Dendritic cell treated with granulocyte-macrophage colony-stimulating factor and Interleukin-4, amounts not matched to agents 40 ng/mL and 50 ng/mL, for 4 days (primary cell): ENCODE measurements around the gene PRX.
"Not testable (repeated sequence)": the region's sequence is repeated elsewhere in the genome, so short reads cannot be mapped to it uniquely, and the experiment has no call there.

Experiments
- H3K27ac Mint-ChIP-seq: one replicate; pipeline ENCODE4 v1.8.0; 2022; ENCODE audit warnings: mild to moderate bottlenecking, mixed read lengths
- H3K27me3 Mint-ChIP-seq: one replicate; pipeline ENCODE4 v1.8.0; 2022; ENCODE audit warnings: mild to moderate bottlenecking, mixed read lengths
- H3K36me3 Mint-ChIP-seq: one replicate; pipeline ENCODE4 v1.8.0; 2022; ENCODE audit warnings: low read depth, mixed read lengths
- H3K4me1 Mint-ChIP-seq: one replicate; pipeline ENCODE4 v1.8.0; 2022; ENCODE audit warnings: low read depth, mixed read lengths
- H3K4me3 Mint-ChIP-seq: one replicate; pipeline ENCODE4 v1.8.0; 2022; ENCODE audit warnings: mild to moderate bottlenecking, moderate library complexity, mixed read lengths
- H3K9me3 Mint-ChIP-seq: one replicate; pipeline ENCODE4 v1.8.0; 2022; ENCODE audit warnings: mixed read lengths
- intact Hi-C: fragments of 100-400 bp; cut with micrococcal nuclease; formaldehyde crosslinking; loops from one replicate; pipeline ENCODE4 v1.15.0; 2022

Gene PRX

DNA sequence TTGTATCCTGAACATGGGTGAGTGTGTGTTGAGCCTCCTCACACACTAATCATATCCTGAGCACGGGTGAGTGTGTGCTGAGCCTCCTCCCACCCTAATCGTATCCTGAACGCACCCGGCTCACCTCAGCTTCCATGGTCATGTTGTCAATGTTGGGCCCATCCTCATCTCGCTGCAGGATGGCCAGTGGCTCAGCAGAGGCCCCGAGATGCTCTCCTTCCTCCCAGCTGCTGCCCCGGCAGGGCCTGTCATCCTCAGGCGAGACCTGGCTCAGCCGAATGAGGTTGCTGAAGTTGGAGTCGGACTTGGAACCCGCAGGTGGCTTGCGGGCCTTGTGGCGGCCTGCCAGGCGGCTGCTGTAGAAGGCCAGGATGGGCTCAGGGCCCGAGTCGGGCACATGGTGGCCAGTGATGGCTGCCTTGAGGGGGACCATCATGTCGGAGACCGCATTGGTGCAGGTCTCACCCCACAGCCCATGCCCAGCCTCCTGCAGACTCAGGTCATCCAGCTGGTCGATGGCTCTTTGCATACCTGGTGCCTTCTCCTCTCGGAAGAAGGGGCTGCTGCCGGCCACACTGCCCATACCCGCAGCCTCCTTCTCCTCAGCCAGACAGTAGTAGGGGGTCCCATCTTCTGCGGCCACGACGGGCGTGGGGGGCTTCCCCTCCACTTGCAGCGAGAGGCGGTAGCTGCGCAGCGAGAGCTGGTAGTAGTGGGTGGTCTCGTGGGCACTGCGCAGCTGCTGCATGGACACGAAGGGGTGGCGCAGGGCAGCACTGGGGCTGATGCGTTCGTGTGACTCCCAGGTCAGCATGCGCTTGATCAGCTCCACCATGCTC is 32.8 kb downstream of the PRX start:
- no peak overlapping the region for H3K27ac Mint-ChIP-seq
- no peaks in the 10 kb centered on the region for H3K9me3 Mint-ChIP-seq
- peaks cover 53% of the 10 kb centered on the region for H3K36me3 Mint-ChIP-seq
- intact Hi-C loops: no loop called here
- peaks cover 7% of the 10 kb centered on the region for H3K27me3 Mint-ChIP-seq
- H3K4me1 Mint-ChIP-seq: peaks cover 17% of the 10 kb centered on the region
- H3K4me3 Mint-ChIP-seq: no peak overlapping the region

DNA sequence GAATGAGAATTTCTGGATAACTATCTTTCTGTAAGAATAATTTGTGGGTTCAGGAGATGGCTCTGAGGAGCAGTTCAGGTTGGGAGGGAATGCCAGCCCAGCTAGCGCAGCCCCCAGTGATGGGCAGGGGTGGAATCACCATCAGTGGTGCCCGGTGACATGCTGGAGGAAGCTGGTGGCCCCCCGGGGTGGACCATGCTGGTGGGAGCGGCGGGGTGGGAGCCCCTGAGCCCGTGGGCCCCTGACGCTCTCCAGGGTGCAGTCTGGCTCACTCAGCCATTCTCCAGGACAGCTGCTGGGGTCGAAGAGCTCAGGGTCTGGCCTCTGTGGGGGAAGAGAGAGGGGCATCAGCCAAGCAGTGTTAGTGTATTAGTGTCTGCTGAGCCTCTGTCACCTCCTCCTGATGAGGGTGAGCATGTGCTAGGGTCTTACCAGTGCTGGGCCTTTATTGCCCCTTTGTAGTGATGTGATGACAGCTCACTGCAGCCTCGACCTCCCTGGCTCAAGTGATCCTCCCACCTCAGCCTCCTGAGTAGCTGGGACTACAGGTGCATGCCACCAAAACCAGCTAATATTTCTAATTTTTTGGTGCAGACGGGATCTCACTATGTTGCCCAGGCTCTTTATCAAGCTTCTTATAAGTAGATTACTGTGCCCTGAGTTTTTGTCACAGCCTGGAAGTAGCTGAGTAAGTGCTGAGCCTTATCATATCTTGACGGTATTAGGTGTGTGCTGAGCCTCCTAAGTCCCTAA is 33.6 kb downstream of the PRX start:
- peaks cover 61% of the 10 kb centered on the region for H3K36me3 Mint-ChIP-seq
- no peak overlapping the region for H3K4me3 Mint-ChIP-seq
- no peaks in the 10 kb centered on the region for H3K27me3 Mint-ChIP-seq
- peak overlapping the region; percentile 15 for H3K27ac Mint-ChIP-seq
- no peaks in the 10 kb centered on the region for H3K9me3 Mint-ChIP-seq
- H3K4me1 Mint-ChIP-seq: peaks cover 19% of the 10 kb centered on the region
- intact Hi-C loops: no loop called here

DNA sequence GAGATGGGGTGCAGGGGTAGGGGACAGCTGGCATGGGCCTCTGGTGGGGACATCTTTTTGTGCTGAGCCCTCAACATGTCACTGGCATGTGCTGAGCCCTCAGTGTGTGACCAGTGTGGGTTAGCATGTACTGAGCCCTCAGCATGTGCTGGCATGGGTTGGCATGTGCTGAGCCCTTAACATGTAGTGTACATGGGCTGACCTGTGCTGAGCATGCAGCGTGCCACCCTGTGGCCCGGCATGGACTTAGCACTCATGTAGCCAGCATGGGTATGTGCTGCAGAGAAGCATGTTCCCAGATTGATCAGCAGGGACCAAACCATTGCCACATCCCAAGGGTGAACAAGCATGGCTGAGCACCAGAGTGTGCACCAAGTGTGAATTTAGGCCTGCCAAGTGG is 34.7 kb downstream of the PRX start:
- Mint-ChIP-seq H3K9me3 (no peaks in the 10 kb centered on the region), H3K4me3 (no peak overlapping the region), H3K36me3 (peaks cover 73% of the 10 kb centered on the region), H3K27me3 (no peaks in the 10 kb centered on the region), H3K4me1 (peaks cover 23% of the 10 kb centered on the region), H3K27ac (no peak overlapping the region)
- intact Hi-C loops: no loop called here

DNA sequence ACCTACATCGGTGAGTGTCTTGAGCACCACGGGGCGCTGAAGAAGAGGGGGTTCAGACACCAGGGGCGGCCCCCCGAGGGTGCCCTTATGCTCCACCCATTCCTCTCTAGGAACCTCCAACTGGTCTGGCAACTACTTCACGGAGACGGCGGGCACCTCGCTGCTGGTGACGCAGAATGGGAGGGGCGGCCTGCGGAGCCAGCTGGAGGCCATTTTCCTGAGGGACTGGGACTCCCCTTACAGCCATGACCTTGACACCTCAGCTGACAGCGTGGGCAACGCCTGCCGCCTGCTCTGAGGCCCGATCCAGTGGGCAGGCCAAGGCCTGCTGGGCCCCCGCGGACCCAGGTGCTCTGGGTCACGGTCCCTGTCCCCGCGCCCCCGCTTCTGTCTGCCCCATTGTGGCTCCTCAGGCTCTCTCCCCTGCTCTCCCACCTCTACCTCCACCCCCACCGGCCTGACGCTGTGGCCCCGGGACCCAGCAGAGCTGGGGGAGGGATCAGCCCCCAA is 35.2 kb downstream of the PRX start:
- no peaks in the 10 kb centered on the region for H3K27me3 Mint-ChIP-seq
- peaks cover 78% of the 10 kb centered on the region for H3K36me3 Mint-ChIP-seq
- H3K4me3 Mint-ChIP-seq: no peak overlapping the region
- H3K9me3 Mint-ChIP-seq: no peaks in the 10 kb centered on the region
- intact Hi-C loops: no loop called here
- H3K4me1 Mint-ChIP-seq: peaks cover 26% of the 10 kb centered on the region
- H3K27ac Mint-ChIP-seq: no peak overlapping the region

DNA sequence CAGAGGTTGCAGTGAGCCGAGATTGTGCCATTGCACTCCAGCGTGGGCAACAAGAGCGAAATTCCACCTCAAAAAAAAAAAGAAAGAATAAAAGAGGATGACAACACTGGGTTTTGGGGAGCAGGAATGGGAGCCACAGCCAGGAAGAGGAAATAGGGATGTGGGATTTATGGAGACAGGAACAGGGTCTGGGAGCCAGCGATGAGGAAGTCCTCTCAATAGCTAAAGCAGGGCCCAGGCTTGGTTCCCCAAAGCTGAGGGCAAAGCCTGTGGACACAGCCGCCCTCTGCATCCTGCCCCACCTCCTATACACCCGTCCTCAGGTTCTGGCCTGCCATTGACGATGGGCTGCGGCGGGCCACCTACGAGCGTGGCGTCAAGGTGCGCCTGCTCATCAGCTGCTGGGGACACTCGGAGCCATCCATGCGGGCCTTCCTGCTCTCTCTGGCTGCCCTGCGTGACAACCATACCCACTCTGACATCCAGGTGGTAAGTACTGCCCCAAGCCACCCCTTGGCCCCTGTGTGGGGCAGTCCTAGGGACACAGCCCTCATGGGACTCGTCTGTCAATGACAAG is 36.8 kb downstream of the PRX start:
- peaks cover 94% of the 10 kb centered on the region for H3K36me3 Mint-ChIP-seq
- no peak overlapping the region for H3K4me3 Mint-ChIP-seq
- intact Hi-C loops: no loop called here
- H3K27ac Mint-ChIP-seq: peak overlapping the region; percentile 26
- H3K27me3 Mint-ChIP-seq: no peaks in the 10 kb centered on the region
- peaks cover 38% of the 10 kb centered on the region for H3K4me1 Mint-ChIP-seq
- no peaks in the 10 kb centered on the region for H3K9me3 Mint-ChIP-seq

DNA sequence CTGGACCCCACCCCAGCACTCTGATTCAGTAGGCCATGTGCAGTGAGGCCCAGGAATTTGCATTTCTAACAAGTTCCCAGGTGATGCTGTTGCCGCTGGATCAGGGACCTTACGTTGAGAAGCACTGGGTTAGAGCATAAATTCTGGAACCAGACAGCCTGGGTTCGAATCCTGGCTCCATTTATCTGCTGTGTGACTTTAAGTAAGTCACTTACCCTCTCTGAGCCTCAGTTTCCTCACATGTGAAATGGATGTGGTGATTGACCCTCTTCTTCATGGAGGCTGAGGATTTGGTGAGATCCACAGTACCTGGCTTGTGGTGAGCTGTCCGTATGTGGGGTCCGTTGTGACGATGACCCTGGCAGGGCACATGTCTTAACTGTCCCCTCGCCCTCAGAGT is 39.1 kb downstream of the PRX start:
- Mint-ChIP-seq H3K36me3 (peaks cover 96% of the 10 kb centered on the region), H3K9me3 (no peaks in the 10 kb centered on the region), H3K27ac (no peak overlapping the region), H3K4me3 (no peak overlapping the region), H3K4me1 (peaks cover 58% of the 10 kb centered on the region), H3K27me3 (no peaks in the 10 kb centered on the region)
- intact Hi-C loops: no loop called here

DNA sequence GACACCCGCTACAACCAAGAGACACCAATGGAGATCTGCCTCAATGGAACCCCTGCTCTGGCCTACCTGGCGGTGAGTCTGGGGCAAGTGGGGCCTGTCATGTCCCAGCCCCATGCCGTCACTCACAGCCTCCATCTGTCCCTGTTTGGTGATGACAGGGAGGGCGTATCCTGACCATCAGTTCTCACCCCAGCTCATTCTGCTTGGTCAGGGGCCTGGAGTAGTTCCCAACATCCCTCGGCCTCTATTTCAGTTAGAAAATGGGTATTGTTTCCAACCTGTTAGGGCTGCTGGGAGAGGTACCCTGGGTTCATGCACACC is 41.4 kb downstream of the PRX start:
- Mint-ChIP-seq H3K4me3 (no peak overlapping the region), H3K9me3 (no peaks in the 10 kb centered on the region), H3K27me3 (no peaks in the 10 kb centered on the region), H3K4me1 (peaks cover 64% of the 10 kb centered on the region), H3K36me3 (peaks cover 96% of the 10 kb centered on the region), H3K27ac (no peak overlapping the region)
- intact Hi-C loops: no loop called here

DNA sequence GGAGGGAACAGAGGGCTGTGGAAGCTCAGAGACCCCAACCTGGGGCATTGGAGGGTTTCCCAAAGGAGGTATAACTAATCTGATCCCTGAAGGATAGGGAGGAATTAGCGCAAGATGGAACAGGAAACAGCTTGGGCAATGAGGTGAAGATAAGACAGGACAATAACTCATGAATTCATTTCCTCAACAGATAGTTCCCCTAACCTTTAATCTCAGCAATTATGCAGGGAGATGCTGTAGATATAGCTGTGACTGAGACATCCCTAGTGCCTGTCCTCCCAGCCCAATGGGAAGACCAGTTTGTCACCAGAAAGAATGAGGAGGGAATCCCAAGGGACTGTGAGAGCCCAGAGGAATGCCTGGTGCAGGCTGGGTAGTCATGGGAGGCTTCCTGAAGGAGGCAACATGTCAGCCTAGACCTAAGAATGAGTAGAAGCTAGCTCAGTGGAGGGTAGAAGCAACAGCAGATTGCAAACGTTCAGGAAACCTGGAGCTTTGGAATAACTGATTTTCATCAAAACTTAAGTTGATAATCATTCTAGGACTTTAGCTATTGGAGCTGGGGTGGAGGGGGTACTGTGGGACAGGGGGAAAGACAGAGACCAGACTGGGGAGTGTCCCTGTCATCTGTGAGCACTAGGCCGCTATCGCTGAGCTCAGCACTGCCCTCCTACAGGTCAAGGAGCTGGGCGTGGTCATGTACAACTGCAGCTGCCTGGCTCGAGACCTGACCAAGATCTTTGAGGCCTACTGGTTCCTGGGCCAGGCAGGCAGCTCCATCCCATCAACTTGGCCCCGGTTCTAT is 42.0 kb downstream of the PRX start:
- Mint-ChIP-seq H3K4me1 (peaks cover 64% of the 10 kb centered on the region), H3K9me3 (no peaks in the 10 kb centered on the region), H3K27me3 (no peaks in the 10 kb centered on the region), H3K4me3 (no peak overlapping the region), H3K27ac (no peak overlapping the region), H3K36me3 (peaks cover 97% of the 10 kb centered on the region)
- intact Hi-C loops: no loop called here

DNA sequence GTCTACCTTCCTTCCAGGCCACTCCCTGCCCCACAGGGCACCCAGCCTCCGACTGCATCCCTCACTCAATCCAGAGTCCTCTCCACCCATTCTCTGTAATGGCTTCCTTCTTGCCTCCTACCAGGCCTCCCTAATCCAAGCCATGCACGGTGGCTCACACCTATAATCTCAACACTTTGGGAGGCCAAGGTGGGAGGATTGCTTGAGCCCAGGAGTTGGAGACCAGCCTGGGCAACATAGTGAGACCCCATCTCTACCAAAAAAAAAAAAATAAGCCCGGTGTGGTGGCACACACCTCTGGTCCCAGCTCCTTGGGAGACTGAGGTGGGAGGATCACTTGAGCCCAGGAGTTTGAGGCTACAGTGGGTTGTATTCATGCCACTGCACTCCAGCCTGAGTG is 42.9 kb downstream of the PRX start:
- peaks cover 67% of the 10 kb centered on the region for H3K4me1 Mint-ChIP-seq

DNA sequence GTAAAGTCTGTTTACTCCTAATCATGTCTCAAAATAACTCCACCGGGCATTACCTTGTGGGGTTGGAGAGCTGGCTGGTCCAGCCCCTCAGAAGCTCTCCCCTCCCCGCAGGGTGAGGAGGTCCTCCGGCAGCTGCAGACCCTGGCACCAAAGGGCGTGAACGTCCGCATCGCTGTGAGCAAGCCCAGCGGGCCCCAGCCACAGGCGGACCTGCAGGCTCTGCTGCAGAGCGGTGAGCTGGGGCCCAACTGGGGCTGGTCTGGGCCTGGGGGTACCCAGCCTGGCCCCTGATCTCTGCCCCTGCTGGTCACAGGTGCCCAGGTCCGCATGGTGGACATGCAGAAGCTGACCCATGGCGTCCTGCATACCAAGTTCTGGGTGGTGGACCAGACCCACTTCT is 43.4 kb downstream of the PRX start:
- H3K36me3 Mint-ChIP-seq: peaks cover 88% of the 10 kb centered on the region

More for the DNA sequence above, 42.9 kb downstream of the PRX start:
- H3K9me3 Mint-ChIP-seq, H3K27ac Mint-ChIP-seq, H3K4me3 Mint-ChIP-seq, intact Hi-C loops, H3K27me3 Mint-ChIP-seq: not testable (repeated sequence)
- H3K36me3 Mint-ChIP-seq: peaks cover 92% of the 10 kb centered on the region

DNA sequence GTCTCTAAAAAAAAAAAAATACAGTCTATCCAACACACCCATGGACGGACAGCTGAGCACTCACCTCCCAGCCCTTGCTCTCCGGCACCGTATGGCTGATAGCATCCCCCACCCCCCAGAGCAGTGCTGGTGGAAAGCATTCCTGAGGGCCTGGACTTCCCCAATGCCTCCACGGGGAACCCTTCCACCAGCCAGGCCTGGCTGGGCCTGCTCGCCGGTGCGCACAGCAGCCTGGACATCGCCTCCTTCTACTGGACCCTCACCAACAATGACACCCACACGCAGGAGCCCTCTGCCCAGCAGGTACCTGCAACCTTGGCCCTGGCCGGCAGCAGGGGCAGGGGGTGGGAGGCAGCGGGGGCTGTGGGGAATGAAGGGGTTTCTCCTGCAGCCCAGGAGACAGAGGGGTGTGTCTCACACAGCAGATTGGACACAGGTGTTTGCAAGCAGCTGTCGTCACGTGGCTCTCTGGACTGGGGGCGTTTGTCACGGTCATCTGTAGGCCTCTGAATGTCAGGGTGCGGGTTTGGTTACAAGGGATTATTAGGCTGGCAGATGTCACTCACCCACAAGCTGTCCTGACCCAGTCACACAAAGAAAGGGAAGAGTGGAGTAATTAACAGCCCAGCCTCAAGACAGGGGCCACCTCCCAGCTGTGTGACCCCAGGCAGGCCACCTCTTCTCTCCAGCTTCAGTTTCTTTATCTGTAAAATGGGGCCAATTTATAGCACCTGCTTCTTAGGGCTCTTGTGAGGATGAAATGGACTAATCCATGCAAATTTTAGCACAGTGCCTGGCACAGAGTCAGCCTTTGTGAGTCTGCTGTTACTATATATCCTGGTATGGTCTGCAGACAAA is 45.4 kb downstream of the PRX start:
- peaks cover 73% of the 10 kb centered on the region for H3K4me1 Mint-ChIP-seq
- H3K9me3 Mint-ChIP-seq: no peaks in the 10 kb centered on the region
- H3K27ac Mint-ChIP-seq: no peak overlapping the region
- H3K36me3 Mint-ChIP-seq: peaks cover 68% of the 10 kb centered on the region
- intact Hi-C loops: loop anchor here (5.0 to 10.0 kb wide), 2 partner anchors 61 to 77 kb away; partner anchors contain the start of gene SERTAD3
- peak overlapping the region; percentile 17 for H3K4me3 Mint-ChIP-seq
- no peaks in the 10 kb centered on the region for H3K27me3 Mint-ChIP-seq

More for the DNA sequence above, 43.4 kb downstream of the PRX start:
- Mint-ChIP-seq H3K4me3 (no peak overlapping the region), H3K9me3 (no peaks in the 10 kb centered on the region), H3K4me1 (peaks cover 71% of the 10 kb centered on the region), H3K27ac (no peak overlapping the region), H3K27me3 (no peaks in the 10 kb centered on the region)
- intact Hi-C loops: loop anchor here (5.0 to 10.0 kb wide), 2 partner anchors 62 to 75 kb away; partner anchors contain the start of gene SERTAD3

DNA sequence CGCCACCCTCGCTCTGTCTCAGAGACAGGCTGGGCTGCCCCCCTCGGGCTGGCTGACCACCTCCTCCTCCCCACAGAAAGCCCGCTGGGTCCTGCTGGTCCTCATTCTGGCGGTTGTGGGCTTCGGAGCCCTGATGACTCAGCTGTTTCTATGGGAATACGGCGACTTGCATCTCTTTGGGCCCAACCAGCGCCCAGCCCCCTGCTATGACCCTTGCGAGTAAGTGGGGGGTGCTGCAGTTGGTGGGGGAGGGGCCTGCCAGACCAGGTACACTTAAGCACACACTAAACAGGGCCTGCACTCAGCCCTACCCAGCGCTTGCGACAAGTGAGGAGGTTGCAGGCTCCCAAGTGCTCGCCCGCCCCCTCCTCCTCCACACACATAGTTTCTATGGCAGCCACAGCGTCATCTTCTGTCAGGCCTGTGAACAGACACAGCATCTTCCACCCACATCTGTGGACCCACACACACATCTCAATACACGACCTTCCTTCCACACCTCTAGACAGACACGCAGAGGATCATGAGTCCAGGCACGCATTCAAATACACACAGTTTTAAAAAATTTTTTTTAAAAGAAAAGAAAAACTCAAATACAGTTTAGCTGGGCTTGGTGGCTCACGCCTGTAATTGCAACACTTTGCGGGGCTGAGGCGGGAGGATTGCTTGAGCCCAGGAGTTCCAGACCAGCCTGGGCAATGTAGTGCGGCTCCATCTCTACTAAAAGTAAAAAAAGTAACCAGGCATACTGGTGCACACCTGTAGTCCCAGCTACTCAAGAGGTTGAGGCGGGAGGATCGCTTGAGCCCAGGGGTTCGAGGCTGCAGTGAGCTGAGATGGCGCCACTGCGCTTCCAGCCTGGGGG is 46.2 kb downstream of the PRX start:
- Mint-ChIP-seq H3K9me3 (no peaks in the 10 kb centered on the region), H3K4me3 (peak overlapping the region; percentile 73), H3K27ac (peak overlapping the region; percentile 81), H3K36me3 (peaks cover 65% of the 10 kb centered on the region), H3K27me3 (no peaks in the 10 kb centered on the region), H3K4me1 (peaks cover 77% of the 10 kb centered on the region)
- intact Hi-C loops: loop anchor here (5.0 to 10.0 kb wide), 2 partner anchors 60 to 78 kb away; partner anchors contain the start of gene SERTAD3
